GM21717 (cell line): ENCODE results near the gene SGCB.

Experiments
- ATAC-seq: cut with Tn5 transposase; IDR thresholded peaks from one replicate; pipeline ENCODE4 v1.9.1; 2021; ENCODE audit warnings: mild to moderate bottlenecking, moderate library complexity; ENCODE audit not compliant: unreplicated experiment

SGCB gene

GRCh38 chr4:52019936-52020657 lies 18.0 kb downstream of the SGCB start, which contains the start of gene LRRC66:
TSS of gene LRRC66 (minus strand) at chr4:52020363. CDS start at chr4:52017613, 2,750 bp downstream.
- no peak for ATAC-seq

- ATAC-seq = no peak
Observed at GRCh38 chr4:52017814-52018213, 20.3 kb downstream of the SGCB start.

DNA sequence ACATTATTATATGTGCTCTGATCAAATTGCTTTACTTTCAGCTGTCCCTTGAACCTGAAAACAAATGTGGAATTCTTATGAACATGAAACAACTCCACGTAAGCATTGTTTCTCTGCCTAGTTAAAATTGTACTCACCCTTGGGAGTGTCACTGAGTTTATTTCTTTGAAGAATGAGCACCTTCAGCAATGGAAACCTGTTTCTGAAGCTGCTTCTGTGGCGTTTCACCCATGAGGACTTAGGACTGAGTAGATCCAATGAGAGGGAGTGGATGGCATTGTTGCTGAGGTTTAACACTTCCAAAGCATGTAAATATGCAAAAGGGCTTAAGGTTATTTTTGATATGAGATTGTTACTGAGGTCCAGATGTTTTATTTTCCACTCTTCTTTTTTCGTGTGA lies 21.1 kb downstream of the SGCB start:
- no peak for ATAC-seq

DNA sequence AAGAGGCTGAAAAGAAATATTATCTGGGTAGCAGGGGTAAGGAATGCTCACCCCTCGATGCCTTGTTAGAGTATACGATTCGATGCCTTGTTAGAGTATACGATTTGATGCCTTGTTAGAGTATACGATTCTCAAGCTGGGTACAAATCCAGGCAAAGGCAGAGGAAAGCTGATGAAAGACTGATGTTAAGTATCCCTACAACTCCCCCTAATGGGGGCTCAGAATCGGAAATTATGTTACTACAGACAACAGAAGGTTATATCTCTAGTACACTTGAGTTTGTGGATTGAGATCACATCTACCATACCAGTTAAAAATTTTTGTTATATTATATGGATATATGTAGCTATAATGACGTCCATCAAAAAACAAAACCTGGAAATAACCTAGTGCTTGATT lies 22.7 kb downstream of the SGCB start:
- no peak for ATAC-seq

- no peak for ATAC-seq
Observed at GRCh38 chr4:52014903-52015302, 23.2 kb downstream of the SGCB start.

DNA sequence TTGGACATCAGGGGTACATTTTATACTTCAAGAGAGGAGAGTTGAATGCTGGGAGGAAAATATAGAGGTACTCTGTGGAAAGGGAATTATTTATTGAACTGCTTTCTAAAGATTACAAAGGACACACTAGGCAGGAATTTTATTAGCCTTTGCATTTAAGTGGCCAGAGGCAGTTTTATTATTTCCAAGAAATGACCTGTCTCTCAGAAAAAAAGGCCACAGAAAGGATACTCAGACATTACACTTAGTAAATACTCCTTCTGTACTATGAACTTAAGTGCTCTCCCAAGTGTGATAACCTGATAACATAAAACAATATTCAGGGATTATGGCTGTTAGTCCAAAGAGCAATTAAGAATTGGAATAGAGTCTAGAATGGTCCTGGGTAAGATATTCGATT lies 25.4 kb downstream of the SGCB start:
- no peak for ATAC-seq

DNA sequence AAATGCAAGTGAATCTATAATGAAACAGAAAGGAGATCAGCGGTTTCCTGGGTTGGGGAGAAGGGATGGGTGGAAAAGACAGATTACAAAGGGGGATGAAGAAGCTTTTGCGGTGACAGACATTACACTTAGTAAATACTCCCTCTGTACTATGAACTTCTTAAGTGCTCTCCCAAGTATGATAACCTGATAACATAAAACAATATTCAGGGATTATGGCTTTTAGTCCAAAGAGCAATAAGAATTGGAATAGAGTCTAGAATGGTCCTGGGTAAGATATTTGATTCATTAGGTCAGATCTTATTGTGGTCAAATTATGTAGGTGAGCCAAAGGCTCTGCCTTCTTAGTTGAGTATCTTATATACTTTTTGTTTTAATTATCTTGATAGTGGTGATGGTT lies 27.1 kb downstream of the SGCB start:
- no peak for ATAC-seq

DNA sequence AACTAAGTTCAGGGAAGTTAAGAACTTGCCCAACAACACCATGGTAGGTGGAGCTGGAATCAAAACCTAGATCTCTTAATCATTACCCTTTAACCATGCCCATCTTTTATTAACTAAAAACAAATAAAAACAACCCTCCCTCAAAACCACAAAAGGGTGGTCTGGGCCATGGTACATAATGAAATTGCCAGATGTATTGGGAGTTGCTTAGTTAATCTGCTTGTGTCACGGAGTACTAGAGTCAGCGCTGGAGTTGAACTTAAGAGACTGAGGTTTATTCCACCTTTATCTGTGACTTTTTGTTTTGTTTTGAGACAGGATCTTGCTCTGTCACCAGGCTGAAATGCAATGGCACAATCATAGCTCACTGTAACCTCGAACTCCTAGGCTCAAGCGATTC lies 31.2 kb downstream of the SGCB start:
- ATAC-seq = no peak

GRCh38 chr4:52005604-52006273 lies 32.4 kb downstream of the SGCB start:
- ATAC-seq = no peak

- ATAC-seq = no peak
Observed at GRCh38 chr4:52004414-52004813, 33.7 kb downstream of the SGCB start.

DNA sequence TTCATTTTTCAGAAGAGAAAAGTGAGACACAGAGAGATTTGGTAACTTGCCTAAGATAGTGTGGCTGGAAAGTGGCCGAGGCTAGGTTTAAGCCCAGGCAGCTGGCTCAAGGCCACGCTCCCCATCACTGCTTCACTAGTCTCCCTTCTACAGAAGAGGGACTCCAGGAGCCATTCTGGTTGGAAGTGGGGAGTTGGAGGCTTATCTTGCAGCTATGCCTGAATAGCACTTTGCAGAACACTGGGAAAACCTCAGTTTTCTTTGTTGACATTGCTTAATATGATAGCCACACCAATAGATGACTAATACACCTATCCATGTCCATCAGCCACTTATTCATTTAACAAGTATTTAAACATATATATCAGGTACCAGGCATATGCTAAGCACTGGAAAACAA lies 36.5 kb downstream of the SGCB start:
- no peak for ATAC-seq

DNA sequence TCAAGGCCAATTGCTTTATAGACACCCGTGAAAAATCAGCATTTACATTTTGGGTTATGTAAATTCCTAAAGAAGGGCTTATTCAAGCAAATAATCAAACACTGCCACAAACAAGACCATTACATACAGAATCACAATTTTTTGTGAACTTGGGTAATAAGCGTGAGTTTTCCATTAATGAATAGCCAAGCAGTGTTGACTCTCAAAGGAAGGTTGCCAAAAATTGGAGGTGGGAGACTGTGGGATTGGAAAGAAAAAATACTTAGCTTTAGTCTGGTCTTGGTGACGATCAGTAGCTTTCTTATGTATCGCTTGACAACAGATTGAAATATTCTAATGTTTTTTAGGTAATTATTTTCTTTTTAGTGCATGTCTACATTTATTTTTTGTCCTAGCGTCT lies 38.8 kb downstream of the SGCB start:
- ATAC-seq = no peak

DNA sequence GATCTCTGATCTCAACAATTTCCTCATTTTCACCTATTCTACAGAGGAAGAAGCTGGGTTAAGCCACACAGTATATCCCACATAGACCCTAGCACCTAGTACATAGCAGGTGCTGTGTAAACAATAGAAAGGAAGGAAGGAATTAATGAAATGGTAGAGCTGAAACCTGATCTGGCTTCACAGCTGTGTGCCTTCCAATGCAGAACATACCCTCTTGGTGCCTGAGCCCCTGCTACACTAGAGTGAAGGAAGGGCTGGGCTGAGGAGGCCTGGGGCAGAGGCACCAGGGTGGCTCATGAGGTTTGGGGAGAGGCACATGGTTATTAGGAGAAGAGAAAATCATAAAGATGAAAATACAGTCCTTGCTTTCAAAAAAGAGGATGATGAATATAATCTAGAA lies 39.3 kb downstream of the SGCB start:
- ATAC-seq = no peak

DNA sequence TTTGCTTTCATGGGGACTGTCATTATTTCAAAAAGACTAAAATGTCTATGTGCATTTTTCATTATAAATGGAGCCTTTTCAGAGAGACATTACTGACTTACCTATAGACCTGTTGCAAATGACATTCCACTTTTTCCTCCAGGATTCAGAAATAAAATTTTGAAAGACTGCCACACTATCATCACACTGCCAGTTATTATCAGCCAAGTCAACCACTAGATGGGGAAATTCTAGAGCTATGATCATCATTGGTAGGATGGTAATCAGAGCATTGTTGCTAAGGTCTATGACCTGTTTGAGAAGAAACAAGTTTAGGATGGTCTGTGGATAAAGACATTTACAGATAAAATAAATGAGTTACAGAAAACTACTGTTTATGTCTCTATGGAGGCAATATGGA lies 40.5 kb downstream of the SGCB start:
- no peak for ATAC-seq

GRCh38 chr4:51995647-51996220 lies 42.4 kb downstream of the SGCB start:
- no peak for ATAC-seq
